Measurements from ENCODE around the gene HPX.

- TF ChIP-seq YY1 (IDR thresholded peaks at IDR 0.05; ENCODE audit: insufficient read depth, insufficient read length) (no peak), ZNF274 (IDR thresholded peaks at IDR 0.05; ENCODE audit: low read depth, low read length) (no peak), SUZ12 (IDR thresholded peaks at IDR 0.05; ENCODE audit: extremely low read depth, insufficient read depth, insufficient read length) (no peak)
These were observed 39.3 kb downstream of the HPX start for GRCh38 chr11:6401464-6401863.
